Activated T-cell treated with anti-CD3 and anti-CD28 coated beads for 24 hours (primary cell): ENCODE measurements around the gene ACOXL.

Experiments used
- DNase-seq: peaks from one replicate; pipeline ENCODE4 v3.0.0-alpha.2; 2020; ENCODE audit warnings: low read depth

Gene ACOXL

GRCh38 chr2:110858135-110858725 is 125.9 kb downstream of the ACOXL start:
- peak; percentile 59 for DNase-seq

- no peak for DNase-seq
Observed at GRCh38 chr2:110858993-110859701, 126.8 kb downstream of the ACOXL start.

GRCh38 chr2:110860630-110861029 is 128.3 kb downstream of the ACOXL start:
- DNase-seq: no peak

GRCh38 chr2:110861616-110862260 is 129.4 kb downstream of the ACOXL start:
- DNase-seq: no peak

- DNase-seq: no peak
Observed at GRCh38 chr2:110863726-110864125, 131.4 kb downstream of the ACOXL start.

GRCh38 chr2:110864176-110864575 is 131.8 kb downstream of the ACOXL start:
- no peak for DNase-seq

GRCh38 chr2:110864731-110865130 is 132.4 kb downstream of the ACOXL start:
- no peak for DNase-seq

- DNase-seq: no peak
Observed at GRCh38 chr2:110865188-110865587, 132.8 kb downstream of the ACOXL start.

- DNase-seq: no peak
Observed at GRCh38 chr2:110866045-110866444, 133.7 kb downstream of the ACOXL start.

GRCh38 chr2:110866466-110866865 is 134.1 kb downstream of the ACOXL start:
- DNase-seq: peak; percentile 49

- DNase-seq: no peak
Observed at GRCh38 chr2:110867078-110867477, 134.7 kb downstream of the ACOXL start.

- no peak for DNase-seq
Observed at GRCh38 chr2:110868971-110869370, 136.6 kb downstream of the ACOXL start.

- no peak for DNase-seq
Observed at GRCh38 chr2:110869472-110870446, 137.4 kb downstream of the ACOXL start.

- no peak for DNase-seq
Observed at GRCh38 chr2:110870545-110870944, 138.2 kb downstream of the ACOXL start.

GRCh38 chr2:110871637-110872036 is 139.3 kb downstream of the ACOXL start:
- DNase-seq: no peak

GRCh38 chr2:110872521-110872920 is 140.1 kb downstream of the ACOXL start:
- DNase-seq: no peak

GRCh38 chr2:110873056-110873502 is 140.7 kb downstream of the ACOXL start:
- DNase-seq: no peak

GRCh38 chr2:110873597-110874452 is 141.5 kb downstream of the ACOXL start:
- DNase-seq: no peak

- DNase-seq: no peak
Observed at GRCh38 chr2:110874453-110875383, 142.3 kb downstream of the ACOXL start.

GRCh38 chr2:110875384-110875725 is 143.0 kb downstream of the ACOXL start:
- no peak for DNase-seq
